ENCODE measurements around the gene CKS1B.
A peak's percentile ranks its signal among the peaks of the same experiment; 100 is the strongest.

CKS1B gene

DNA sequence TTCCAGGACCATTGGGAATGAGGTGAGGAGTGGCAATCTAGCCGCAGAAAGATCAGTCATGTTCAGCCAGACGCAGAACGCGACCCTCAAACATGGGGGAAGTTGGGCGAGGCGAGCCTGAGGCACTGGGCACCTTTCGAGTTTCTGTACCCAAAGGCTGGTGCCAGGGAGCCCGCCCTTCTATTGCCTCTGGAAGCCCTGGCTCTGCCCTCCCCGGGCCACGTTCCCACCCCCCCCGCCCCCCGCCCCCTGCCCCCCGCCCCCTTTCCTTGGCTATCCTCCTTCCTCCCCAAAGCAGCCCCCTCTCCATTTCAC, 25.9 kb downstream of the CKS1B start:
- DNase-seq = peak in 17 of 58 donors; percentile 41 to 72 (median 57)

DNA sequence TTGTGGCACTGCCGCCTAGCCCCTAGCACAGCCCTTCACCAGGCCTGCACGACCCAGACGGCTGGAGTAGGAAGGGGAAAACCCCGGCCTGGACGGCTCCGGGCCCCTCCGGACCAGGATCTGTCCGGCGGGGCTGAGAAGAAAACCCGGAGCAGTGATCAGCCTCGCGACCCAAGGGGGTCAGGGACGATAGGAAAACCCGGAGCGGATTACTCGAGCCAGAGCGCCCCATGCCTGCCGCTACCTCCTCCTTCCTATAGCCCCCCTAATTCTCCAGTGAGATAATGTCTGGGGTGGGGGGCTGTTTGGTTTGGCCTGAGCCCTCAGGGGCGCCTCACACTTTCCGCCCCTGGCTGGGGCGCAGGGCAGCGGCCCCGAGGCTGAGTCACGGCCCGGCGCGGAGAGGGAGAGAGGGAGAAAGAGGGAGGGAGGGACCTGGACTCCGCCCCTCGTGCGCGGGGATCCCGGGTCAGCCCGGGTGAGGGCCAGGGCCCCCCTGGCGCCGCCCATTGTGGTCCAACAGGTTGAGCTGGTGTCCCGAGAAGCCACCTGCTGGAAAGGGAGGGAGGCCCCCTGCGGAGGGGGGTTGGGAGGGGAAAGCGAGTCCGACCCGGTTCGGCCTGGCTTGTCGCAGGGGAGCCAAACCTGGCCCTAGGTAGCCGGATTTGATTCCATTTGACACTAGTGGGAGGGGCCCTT, 26.4 kb downstream of the CKS1B start:
- peak in 57 of 58 donors; percentile 46 to 94 (median 82) for DNase-seq

DNA sequence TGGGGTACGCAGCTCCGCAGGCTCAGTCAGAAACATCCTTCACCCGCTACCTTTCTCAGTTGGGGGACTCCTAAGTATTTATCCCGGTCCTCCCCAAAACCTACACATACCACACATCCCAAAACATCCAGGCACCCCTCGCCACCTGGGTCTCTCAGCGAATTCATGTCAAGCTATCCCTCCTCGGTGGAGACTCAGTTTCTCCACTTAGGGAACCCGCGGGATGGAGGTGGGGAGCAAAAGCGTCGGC, 26.9 kb downstream of the CKS1B start:
- DNase-seq = no peak

DNA sequence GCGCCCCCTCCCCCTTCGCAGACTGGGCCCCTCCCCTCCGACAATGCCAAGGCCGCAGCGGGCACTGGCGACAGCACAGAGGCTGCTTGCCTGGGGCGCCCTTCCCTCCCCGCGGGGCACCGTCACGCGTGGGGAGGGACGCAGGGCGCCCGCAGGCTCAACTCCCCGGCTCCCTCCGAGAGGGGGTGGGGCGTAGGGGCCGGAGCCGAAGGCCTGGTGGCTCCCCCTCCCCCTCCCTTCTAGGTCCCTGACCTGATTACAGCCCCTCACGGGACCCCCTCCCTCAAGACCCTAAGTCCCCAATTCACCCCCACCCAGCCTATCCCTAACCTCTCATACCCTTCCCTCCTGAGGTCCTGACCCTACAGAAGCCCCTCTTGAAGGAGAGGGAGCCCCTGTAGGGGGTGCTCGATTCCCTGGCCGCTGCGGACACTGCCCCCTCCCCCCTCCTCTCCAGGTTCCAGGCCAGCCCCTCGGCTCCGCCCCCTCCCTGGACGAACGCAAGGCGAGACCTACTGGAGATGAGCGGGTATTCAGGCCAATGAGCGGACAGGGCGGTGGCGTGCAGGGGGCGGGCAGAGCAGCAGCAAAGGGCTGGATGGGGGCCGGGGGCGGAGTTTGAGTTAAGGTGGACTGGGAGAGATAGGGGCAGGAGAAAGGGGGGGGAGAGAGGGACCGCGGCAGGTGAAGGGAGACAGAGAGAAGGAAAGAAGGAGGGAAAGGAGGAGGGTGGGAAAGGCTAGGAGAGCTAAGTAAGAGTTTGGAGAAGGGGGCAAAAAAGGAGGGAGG, 27.4 kb downstream of the CKS1B start:
- DNase-seq = peak; percentile 93 to 100 (median 99)

DNA sequence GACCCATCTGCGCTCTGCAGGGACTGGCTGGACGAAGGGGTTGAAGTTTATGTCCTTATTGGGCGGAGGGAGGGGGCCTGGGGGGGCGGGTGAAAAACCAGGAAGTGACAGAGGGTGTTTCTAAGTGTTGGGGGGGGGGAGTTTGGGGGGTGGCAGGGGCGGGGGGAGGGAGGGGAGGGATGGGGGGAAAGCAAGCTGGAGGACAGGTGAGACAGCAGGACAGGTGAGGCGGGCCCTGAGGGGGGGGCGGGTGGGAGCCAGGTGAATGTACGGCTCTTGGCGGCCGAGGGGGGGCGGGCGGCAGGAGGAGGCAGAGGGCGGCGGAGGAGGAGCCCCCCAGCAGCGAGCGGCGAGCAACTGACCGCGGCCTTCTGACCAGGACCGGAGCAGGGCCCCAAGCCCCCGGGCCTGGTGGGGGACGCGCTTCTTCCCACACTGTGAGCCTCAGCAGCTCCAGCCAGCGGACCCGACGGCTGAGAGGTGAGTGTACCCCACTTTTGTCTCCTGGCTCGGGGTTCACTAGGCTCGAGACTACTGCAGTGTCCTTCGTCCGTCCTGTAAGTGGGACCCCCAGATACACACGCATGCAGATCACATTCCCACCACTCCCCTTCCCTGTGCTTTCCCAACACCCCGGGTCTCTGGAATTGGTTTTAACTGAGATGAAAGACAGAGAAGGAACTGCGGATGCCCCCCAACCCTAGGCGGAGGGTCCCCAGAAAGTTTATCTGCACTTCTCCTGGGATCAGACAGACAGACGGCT, 28.2 kb downstream of the CKS1B start, which contains the start of gene ZBTB7B:
Gene ZBTB7B, plus strand, starts transcription at position 339 of the 763 bp plus-strand sequence. CDS start 11,859 bp downstream, outside the sequence.
- peak in 24 of 58 donors; percentile 17 to 79 (median 62) for DNase-seq

DNA sequence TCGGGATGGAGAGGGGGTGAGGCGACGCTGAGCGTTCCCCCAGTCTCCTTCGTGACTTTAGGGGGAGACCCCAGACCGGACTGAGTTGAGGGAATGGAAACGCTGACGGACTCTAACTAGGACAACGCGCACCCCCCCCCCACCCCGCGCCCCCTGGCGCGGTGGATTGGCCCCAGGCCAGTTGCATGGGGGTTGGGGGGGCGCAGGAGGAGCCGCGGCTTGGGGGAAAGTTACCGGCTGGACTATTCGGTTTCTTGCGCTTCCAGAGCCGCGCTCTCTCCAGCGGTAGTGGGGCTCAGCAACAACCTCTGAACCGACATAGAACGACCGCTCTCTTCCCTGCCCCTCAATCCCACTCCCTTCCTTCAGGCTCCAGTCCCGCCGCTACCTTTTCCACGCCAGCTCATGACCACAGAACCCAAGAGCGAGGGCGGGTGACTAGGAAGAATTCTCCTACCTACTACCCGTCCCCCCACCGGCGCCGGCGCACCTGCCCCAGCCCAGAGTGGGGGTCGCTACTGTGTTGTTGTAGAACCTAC, 28.8 kb downstream of the CKS1B start:
- DNase-seq = peak in 30 of 58 donors; percentile 29 to 74 (median 52)

DNA sequence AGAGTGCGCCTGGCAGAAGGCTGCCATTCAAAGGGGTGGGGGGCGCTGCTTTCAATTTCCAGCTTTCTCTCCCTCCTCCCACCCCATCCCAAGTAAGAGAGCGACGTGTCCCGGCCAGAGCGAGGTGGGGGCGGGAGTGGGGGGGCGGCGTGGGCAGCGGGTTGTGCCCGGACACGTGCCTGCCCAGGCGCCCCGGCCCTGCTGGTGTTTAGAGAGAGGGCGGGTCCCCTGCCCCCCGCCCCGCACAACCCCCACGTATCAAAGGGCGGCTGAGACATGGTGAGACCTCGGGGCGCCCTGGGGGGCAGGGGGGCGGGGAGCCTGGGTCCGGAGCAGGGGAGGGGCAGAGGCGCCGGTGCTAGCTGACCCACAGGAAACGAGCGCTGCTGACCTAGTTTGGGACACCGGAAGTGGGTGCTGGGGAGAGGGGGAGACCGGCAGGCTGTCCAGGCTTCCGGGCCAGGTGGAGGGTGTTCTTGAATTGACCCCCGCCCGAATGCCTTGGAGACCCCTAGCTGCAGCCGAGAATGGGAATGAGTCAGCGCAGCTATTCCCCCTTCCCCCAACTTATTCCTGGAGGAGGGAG, 29.4 kb downstream of the CKS1B start:
- peak in 47 of 58 donors; percentile 22 to 85 (median 58) for DNase-seq

DNA sequence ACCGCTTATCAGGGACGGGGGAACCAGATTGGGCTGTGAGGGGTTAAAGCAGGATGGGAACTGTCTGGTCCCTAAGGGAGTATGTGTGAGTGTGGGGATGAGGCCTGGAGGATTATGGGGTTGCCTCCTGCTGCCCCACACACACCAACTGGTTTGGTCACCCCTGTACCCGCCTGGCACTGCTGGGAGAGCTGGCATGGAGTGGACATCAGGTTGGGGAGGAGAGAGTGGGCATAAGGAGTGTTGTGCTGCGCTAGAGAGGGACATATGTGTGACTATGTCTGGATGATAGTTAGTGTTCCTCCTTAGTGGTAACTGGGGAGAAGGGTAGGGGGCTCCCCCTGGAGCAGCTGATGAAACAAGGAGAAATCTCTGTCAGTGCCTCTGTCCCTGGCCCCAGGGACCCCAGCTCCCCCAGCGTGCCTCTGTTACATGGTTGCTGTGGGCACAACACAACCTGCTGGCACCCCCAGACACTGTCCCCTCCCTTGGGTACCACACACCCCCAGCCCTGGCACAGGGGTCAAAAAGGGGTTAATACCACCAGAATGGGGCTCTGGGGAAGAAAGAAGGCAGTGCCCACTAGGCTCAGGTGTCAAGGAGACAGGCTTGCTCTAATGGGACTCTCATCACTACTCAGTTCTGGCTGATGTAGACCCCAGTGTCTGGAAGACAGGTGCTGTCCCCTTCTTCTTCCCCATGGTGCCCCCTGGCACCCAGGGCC, 30.0 kb downstream of the CKS1B start:
- DNase-seq = peak in 15 of 58 donors; percentile 24 to 72 (median 55)

DNA sequence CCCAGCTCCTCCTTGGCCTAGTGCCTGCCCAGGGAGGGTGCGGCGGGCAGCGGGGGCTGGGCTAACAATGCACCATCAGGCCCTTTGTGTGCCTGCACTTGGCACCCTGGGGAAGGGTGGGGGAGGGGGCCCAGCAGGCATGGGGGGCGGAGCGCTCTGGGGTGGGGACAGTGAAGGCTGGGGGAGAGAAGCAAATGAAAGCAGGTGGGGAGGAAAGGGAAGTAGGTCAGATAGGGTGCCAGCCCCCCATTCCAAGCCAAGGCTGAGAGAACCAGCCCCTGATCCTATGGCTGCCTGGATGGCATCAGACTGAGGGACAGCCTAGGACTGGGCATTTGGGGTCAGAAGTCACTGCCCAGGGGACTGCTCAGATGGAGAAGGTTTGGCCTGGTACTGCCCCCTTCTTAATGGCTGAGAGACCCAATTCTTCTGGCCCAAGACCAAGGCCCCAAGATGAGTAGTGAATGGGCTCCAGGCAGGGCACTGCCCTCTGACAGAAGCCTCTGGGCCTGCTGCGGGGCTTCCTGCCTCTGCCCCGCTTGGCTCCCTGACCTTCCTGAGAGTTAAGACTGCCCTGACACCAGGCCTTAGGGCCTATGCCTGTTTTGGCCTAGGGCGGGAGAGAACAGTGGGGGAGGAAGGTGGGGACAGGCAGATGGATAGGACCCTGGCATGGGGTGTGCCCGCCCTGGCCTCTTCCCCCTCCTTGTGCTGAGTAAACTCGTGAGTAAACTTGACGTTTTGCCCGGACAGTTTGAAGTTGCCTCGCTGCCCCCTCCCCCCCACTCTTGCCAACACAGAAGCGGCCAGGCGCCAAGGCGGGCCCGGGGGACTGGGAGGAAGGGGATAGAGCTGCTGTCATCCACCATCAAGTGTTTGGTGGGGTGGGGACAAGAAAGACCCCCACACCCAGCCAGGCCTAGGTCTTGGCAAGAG, 30.9 kb downstream of the CKS1B start:
- peak in 50 of 58 donors; percentile 11 to 85 (median 61) for DNase-seq

DNA sequence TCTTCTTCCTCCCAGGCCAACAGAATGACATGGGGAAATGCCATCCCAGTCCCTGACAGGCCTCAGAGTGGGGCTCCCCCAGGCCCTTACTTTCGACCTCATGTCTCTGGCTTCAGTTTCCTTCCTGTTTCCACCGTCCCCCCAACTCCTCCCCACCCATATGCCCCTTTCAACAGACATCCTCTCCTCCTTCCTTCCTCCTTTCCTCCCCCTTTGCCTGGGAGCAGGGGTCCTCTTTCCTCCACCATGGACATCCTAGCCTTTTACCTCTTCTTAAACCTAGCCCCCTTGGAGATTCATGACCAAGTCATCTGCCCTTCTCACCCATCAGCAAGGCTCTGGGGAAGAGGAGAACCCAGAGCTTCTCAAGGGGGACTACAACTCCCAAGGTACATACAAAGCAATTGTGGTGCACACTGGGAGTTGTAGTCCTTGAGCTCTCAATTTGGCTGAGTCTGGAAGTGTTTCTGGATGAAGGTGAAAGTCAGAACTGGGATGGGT, 32.2 kb downstream of the CKS1B start:
- DNase-seq = peak in 26 of 58 donors; percentile 4 to 63 (median 31)

DNA sequence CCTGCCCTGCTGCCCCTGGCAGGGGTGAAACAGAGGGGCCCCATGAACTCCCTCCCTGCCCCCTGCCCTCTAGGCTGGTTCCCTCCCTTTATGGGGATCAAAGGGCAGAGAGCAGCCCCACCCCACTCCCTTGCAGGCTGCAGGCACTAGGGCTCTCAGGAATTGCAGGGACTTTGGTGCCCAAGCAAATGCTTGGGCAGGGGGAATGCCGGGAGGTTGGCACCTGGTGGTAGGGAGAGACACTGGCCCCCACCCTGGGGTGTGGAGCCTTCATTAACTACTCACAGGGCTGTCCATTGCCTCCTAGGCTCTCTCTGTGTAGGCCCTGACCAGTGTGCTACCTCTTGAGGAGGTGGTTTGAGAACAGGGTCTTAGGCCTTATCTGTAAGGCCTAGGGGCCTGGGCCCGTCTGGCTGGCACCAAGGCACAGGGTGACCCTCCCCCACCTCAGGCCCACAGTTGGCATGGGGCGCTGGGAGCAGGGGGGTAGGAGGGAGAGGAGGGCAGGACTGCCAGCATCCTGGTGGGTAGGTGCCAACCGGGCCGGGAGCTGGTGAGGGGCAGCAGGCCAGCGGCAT, 32.9 kb downstream of the CKS1B start:
- DNase-seq = peak in 49 of 58 donors; percentile 15 to 78 (median 45)

DNA sequence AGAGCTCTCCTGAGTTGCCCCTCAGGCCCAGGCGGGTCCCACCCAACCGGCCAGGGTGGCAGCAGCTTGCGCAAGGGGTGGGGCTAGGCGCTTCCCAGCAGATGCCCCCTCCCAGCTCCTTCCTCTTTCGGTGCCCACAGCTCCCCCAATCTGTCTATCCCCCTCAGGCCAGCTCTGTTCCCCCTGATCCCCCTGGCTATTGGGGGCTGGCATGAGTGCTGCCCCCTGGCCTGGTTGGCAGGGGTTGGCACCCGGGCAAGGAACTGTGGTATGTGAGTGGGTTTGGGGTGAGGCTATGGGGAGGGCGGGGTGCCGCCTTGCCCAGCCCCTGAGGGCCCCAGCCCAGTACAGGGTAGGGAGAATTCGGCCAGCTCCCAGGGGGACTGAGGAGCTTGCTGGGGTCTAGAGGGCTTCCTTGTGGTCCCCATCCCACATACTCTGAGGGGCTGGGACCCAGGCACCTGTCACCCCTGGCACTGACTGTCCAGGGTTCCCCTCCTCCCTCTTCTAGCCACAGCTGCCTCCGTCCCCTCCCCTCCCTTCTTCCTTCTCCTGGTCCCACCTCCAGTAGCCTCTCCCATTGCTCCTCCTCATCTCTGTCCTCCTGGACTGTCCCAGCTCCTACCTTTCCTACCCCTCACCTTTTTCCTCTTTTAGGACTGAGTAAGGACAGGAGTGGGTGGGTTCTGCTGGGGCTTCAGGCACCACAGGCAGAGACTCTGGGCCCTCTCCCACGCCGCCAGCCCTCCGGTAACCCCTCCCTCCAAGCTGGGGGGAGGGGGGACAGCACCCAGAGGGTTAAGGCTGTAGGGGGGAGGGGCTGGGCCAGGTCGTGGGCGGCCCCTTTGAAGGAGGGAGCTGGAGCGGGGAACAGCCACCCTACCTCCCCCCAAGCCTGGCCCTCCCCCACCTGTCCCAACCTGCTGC, 33.8 kb downstream of the CKS1B start:
- peak in 10 of 58 donors; percentile 10 to 52 (median 26) for DNase-seq

DNA sequence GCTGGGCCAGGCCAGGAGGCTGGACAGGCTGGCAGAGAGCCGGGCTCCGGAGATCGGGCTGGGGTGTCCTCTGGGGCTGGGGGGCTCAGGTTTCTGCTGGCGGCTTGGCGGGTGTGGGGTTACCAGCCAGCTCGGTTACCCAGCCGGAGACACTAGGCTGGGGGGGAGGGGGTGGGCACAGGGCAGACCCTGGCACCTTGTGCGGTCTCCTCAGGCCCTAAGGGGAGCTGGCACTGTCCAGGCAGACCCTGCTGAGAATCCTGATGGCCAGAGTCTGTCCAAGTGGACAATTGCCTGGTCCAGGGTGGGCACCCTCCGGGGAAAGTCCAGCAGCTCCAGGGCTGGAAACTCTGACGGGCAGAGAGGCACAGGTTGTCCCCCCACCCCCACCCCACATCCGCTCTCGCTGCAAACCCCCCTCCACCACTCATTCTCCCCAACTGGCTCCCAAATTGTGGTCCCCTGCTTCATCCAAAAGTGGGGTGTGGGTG, 34.8 kb downstream of the CKS1B start:
- no peak for DNase-seq

DNA sequence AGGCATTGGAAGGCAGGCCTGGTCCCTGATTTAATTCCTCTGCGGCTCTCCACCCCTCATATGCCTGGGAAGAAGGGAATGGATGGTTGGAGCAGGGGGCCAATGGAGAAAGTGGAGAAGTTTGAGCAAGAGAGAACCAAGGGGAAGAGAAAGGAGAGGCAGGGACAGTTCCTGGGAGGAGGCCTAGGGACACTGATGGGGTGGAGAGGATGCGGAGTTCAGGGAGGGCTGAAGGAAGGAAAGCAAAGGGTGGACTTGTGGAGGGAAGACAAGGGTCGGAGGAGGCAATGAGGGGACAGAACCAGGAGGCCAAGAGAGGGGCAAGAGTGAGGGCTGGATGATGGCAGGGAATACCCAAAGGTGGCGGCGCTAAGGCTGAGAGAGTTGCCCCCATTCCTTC, 35.3 kb downstream of the CKS1B start:
- DNase-seq = no peak

DNA sequence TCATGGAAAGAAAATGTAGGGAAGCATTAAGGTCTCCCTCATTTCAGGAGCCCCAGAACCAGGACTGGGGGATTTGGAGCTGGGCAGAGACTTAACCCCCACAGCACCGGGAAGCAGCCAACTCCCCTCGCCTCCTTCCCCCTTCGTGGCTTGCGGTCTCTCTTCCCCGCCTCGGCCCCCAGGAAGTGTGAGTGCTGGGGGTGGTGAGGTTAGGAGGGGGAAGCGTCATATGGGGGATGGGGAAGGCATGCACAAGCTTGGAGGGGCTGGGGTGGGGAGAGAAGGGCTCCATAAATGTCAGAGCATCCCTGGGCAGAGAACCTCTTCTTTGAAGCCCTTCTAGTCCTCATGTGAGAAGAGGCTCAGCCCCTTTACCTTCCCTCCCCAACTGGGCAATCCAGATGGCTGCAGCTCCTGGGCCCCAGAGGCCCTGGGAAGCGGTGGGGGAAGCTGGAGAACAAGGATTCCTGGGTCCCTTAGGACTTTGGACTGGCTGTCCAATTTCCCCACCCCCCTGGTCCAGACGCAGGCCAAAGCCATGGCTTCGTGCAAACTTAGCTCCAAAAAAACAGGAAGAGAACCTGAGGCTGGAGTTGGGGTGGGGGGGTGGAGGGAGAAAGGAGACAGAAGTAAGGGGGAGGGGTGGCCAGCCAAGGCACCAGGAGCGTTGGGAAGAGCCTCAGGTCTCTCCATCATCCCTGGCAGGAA, 35.9 kb downstream of the CKS1B start:
- no peak for DNase-seq

DNA sequence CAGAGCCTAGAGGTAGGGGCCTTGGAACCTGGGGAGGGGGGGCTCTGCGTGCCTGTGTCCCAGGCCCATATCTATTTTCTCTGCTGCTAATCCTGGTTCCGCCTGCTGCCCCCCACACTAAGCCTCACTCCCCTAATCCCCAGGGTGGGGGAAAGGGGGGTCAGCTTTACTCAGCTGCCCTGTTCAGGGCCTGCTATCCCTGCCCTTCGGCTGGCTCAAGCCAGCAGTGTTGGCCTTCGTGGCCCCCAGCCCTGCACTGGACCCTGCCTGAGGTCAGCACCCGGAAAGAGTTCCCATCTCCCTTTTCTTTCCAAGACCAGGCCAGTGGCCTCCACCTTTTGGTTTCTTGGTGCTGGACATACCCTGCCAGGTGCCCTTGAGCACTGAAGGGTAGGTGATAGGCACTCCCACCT, 36.5 kb downstream of the CKS1B start:
- no peak for DNase-seq
